GM15510 (cell line): Measurements from ENCODE around the gene CD248.

Source experiments
- POLR2A ChIP-seq: IDR thresholded peaks from 3 replicates; pipeline ENCODE4 v1.6.1; 2011; ENCODE audit warnings: borderline replicate concordance; ENCODE audit not compliant: insufficient read length; ENCODE audit errors: extremely low read depth

Gene CD248

DNA sequence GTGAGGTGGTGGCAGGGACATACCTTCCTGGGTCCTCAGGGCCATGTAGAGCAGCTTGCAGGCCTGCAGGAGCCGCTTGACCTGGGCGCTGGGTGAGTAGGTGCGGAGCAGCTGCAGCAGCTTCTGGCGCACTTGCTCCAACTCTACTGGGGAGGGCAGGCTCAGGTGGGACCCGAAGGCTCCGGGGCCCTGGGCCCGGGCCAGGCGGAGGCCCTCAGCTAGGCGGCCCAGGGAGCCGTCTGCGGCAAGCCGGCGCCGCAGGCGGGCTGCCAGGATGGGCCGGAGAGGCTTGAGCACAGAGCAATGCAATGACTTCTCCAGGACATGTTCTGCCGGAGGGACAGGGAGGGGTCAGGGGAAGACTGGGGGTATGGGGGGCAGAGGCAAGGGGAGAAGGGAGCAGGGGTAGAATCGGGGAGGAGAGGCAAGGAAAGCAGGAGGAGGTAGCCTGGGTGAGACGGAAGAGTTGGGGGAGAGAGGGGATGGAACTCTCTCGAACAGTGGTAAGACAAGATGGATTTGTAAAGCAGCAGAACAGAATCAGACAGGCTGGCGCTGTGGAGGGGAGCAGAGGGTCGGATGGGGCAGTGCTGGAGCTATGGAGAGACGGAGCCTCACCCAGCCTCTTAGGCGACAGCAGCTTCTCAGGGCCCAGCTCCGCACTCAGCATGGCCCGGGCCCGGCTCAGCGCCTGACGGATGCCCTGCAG lies 17.2 kb upstream of the CD248 start:
- TF ChIP-seq POLR2A, result no peak

DNA sequence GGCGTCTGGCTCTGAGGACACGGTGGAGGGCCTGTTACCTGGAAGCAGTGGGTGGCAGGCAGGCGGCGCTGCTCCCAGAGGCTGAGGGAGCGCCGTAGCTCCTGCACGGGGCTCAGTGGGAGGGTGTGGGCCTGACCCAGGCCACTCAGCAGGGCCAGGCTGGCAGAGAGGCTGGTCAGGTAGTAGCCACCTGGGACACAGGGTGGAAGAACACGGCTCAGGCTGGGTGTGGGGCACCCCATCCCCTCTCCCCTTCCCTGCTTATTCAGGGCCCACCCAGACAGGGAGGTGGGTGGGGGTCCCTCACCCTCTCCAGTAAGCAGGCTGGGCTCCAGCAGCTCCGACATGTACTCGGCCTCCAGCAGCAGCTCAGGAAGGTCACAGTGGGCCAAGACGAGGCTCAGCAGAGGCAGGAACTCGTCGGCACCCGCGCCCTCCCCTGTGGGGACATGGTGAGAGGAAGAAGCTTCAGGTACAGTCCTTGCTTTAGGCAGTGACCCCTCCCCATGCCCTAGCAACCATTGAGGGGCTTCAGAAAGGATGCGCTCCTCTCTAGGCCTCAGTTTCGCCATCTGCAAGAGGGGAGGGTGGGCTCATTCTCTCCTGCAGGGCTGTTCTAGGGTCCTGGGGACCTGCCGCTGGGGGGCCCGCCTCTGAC lies 16.5 kb upstream of the CD248 start:
- TF ChIP-seq POLR2A, result no peak

DNA sequence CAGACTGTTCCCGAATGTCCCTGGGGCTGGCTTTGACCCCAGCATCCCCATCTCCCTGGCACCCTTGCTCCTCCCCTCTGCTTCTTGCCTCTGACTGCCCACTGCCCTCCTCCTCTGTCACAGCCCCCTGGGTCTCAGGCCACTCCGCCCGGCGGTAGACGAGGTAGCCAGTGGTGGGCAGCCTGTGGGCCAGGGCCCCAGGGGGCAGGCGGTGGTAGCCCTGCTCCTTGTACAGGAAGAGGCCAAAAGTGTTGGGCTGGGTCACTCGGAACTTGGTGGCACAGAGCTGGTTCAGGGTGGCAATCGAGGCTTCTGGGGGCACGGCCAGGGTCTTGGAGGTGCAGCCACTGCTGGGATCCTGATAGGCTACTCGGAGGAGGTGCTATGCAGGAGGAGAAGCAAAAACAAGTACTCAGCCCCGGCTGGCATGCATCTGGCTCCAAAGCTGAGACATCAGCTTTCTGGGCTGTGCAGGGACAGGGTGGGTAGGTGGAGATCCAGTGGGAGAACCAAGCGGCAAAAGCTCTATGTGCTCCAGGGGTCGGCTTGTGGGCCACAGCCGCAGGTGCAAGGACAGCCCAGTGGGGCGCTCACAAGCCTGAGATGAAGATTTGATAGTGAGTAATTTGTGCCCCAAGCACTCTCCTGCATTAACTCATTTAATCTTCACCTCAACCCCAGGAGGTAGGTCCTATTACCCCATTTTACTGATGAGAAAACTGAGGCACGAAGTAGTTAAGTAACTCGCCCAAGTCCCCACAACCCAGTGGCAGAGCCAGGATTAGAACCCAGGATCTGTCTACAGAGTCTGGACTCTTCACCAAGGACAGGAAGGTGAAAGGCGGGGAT lies 15.8 kb upstream of the CD248 start:
- TF ChIP-seq POLR2A, result no peak

DNA sequence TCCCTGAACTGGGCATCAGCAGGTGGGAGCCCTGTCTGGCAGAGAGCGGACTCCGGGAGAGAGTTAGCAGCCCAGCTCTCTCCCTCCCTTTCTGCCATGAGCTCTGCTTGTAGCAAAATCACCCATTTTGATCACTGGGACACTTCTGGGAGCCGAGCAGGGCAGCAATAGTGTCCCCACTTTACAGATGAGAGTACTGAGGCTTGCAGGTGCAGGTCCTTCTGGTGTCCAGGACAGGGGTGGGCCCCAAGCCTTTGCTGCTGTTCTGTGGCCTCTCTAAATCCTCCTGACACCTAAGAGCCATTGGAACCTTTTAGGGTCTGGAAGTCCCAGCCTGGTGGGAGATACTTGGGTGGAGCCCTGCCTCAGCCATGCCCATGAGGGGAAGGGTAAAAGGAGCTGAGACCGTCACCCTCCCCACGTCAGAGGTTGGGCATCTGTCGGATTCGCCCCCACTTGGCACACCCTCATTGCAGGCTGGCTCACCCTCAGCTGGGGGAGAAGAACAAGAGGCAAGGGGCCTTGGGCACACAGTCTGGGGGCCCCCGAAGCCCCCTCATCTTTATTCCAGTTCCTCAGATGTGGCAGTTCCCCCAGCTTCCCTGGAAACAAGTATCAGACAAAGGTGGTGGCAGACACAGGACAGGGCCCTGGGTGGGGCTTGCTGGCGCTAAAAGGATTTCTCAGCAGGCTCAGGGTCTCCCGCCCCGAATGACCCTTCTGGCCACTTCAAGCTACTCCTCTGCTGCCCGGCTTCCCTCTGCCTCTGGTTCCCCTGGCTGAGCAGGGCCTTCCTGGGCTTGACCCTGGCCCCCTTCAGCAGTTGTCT lies 14.9 kb upstream of the CD248 start:
- no peak for TF ChIP-seq POLR2A

DNA sequence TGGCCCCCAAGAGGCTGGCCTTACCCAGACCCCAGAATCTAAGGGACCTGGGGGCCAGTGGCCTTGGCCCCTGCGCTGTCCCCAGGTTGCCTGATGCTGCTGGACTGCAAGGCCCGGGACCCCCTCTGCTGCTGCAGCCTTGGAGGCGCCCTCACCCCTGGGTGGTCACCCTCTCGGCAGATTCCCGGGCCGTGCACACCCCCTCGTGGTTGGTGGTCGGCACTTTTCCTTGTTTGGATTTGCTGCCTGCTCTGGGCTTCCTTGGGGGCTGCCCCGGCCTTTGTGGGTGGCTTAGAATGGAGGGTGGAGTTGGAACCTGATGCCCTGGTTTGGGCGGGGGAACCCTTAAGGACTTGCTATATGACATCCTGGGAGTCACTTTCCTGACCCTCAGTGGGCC lies 14.1 kb upstream of the CD248 start:
- TF ChIP-seq POLR2A, result no peak

GRCh38 chr11:66329165-66329673 lies 12.4 kb upstream of the CD248 start:
- no peak for TF ChIP-seq POLR2A

GRCh38 chr11:66328302-66329144 lies 11.7 kb upstream of the CD248 start:
- TF ChIP-seq POLR2A, result no peak

- TF ChIP-seq POLR2A, result no peak
Measured at GRCh38 chr11:66328031-66328301, 11.1 kb upstream of the CD248 start.

DNA sequence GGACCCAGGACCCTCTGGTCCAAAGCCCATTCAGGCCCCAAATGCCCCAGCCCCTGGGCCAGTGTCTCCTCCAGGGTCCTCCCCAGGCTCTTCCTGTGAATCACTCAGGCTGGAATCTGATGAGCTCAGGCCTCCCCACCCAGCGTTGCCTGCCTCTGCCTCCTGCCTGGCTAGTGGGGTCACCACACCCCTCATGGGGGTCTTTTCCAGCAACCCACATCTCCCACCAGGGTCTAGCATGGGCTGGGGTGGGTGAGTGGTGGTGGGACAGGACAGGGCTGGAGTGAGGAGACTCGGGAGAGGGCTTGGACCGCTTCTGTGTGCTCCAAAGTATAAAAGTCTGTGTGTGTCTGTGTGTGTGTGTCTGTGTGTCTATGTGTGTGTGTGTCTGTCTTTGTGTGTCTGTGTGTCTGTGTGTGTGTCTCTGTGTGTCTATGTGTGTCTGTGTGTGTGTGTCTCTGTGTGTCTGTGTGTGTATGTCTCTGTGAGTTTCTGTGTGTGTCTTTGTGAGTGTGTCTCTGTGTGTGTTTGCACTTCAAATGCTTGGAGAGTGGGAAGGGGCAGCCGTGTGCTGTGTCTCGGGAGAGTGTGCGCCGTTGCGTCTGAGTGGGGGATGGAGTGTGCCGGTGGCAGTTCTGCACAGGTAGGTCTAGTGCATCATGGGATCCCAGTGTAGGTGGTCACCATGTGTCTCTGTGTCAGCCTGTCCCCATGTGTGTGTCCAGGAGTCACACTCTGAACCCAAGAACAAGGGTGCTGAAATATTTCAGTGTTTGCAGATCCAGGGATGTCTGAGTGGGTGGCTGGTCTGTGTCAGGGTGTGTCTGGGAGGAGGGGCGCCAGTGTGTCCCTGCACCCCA lies 10.6 kb upstream of the CD248 start:
- TF ChIP-seq POLR2A, result no peak

- TF ChIP-seq POLR2A, result no peak
Measured at GRCh38 chr11:66326261-66327111, 9.6 kb upstream of the CD248 start.

DNA sequence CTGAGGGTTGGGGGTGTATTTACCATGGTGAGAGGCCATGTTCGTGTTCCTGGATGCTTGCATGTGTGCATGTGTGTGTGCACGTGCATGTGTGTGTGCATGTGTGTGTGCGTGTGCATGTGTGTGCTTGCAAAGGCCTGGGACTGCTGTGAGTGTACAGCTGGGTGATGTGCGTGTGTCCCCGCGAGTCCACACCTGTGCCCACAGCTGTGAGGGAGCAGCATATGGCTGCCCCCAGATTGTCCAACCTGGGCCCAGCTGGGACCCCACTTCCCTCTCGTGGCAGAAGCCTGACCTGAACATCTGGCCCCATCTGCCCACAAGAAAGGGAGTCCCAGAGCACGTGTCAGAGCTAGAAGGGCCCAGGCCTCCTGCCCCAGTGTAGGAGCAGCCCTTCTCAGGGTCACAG lies 8.4 kb upstream of the CD248 start:
- TF ChIP-seq POLR2A, result no peak

GRCh38 chr11:66324664-66325063 lies 7.8 kb upstream of the CD248 start:
- TF ChIP-seq POLR2A, result no peak
